HepG2 (cell line): ENCODE data around the gene ZNF264. TPM values are rescaled to one million over a fixed set of nuclear protein-coding genes. Genes with fewer than 3 reads are reported as not detected.

Source experiments
- CHCHD3 ChIP-seq: sonication (generic); formaldehyde crosslinking; IDR thresholded peaks from 2 replicates; pipeline ENCODE4 v1.8.0; 2022; ENCODE audit warnings: mild to moderate bottlenecking, missing genetic modification reagents, moderate library complexity
- DPF2 ChIP-seq: sonication (generic); formaldehyde crosslinking; IDR thresholded peaks from 2 replicates; pipeline ENCODE4 v1.4.0; 2020; ENCODE audit warnings: mild to moderate bottlenecking, low read depth, missing genetic modification reagents, borderline replicate concordance
- FLYWCH1 ChIP-seq: sonication (generic); formaldehyde crosslinking; IDR thresholded peaks from 2 replicates; pipeline ENCODE4 v1.8.1; 2023; ENCODE audit warnings: mild to moderate bottlenecking, missing genetic modification reagents
- HDAC2 ChIP-seq: sonication (generic); formaldehyde crosslinking; IDR thresholded peaks from 2 replicates; pipeline ENCODE4 v1.4.0; 2020; ENCODE audit warnings: missing genetic modification reagents
- HHEX ChIP-seq: IDR thresholded peaks from 2 replicates; pipeline ENCODE4 v1.6.1; 2016; ENCODE audit warnings: control low read depth
- HOXA5 ChIP-seq: sonication (generic); formaldehyde crosslinking; IDR thresholded peaks from 2 replicates; pipeline ENCODE4 v1.4.0; 2020; ENCODE audit warnings: missing genetic modification reagents
- MAFF ChIP-seq: IDR thresholded peaks from 2 replicates; pipeline ENCODE4 v1.6.1; 2011; ENCODE audit warnings: low read depth, low read length, improper control_type of control experiment
- SKI ChIP-seq: fragments of 450-650 bp; IDR thresholded peaks from one replicate; pipeline ENCODE4 v1.6.1; 2018; ENCODE audit warnings: mild to moderate bottlenecking; ENCODE audit not compliant: partially characterized antibody
- SP1 ChIP-seq, 2 experiments: fragments of 450-650 bp in 1 of 2; sonication (generic) in 1 of 2; formaldehyde crosslinking in 1 of 2; IDR thresholded peaks; 2 replicates each; pipeline versions ENCODE4 v1.4.0 to v1.6.1; 2016 to 2020; ENCODE audit warnings: missing genetic modification reagents in 1 of 2
- SRY ChIP-seq: sonication (generic); formaldehyde crosslinking; IDR thresholded peaks from 2 replicates; pipeline ENCODE4 v1.8.0; 2022; ENCODE audit warnings: mild to moderate bottlenecking, missing genetic modification reagents
- SSRP1 ChIP-seq: IDR thresholded peaks from 2 replicates; pipeline ENCODE4 v1.6.1; 2016; ENCODE audit warnings: control low read depth
- SYNCRIP ChIP-seq: fragments of 200-400 bp; formaldehyde crosslinking; IDR thresholded peaks from 2 replicates; pipeline ENCODE4 v1.6.1; 2018; ENCODE audit warnings: mild to moderate bottlenecking, low read depth, low read length; ENCODE audit not compliant: insufficient read depth
- ZBTB7A ChIP-seq: sonication (generic); formaldehyde crosslinking; IDR thresholded peaks from 2 replicates; pipeline ENCODE4 v1.8.0; 2022; ENCODE audit warnings: mild to moderate bottlenecking, missing genetic modification reagents
- ZC3H13 ChIP-seq: sonication (generic); formaldehyde crosslinking; IDR thresholded peaks from 2 replicates; pipeline ENCODE4 v1.8.1; 2023; ENCODE audit warnings: mild to moderate bottlenecking, missing genetic modification reagents, moderate library complexity
- ZFP36L2 ChIP-seq: sonication (generic); formaldehyde crosslinking; IDR thresholded peaks from 2 replicates; pipeline ENCODE4 v1.4.0; 2020; ENCODE audit warnings: missing genetic modification reagents
- ZKSCAN1 ChIP-seq: fragments of 150-350 bp; IDR thresholded peaks from 2 replicates; pipeline ENCODE4 v1.6.1; 2014; ENCODE audit warnings: low read length
- ZNF17 ChIP-seq: sonication (generic); formaldehyde crosslinking; IDR thresholded peaks from 2 replicates; pipeline ENCODE4 v1.5.0; 2020; ENCODE audit warnings: mild to moderate bottlenecking, missing genetic modification reagents
- ZNF296 ChIP-seq: sonication (generic); formaldehyde crosslinking; conservative IDR thresholded peaks from 2 replicates; pipeline ENCODE4 v1.5.0; 2020; ENCODE audit warnings: mild to moderate bottlenecking, missing genetic modification reagents
- ZNF430 ChIP-seq: sonication (generic); formaldehyde crosslinking; IDR thresholded peaks from 2 replicates; pipeline ENCODE4 v1.9.0; 2021; ENCODE audit warnings: mild to moderate bottlenecking, missing genetic modification reagents
- ZNF441 ChIP-seq: sonication (generic); formaldehyde crosslinking; IDR thresholded peaks from 2 replicates; pipeline ENCODE4 v1.7.0; 2021; ENCODE audit warnings: missing genetic modification reagents, borderline replicate concordance
- ZNF614 ChIP-seq: IDR thresholded peaks from 2 replicates; pipeline ENCODE4 v1.6.1; 2018; ENCODE audit warnings: missing biosample characterization, missing genetic modification reagents, inconsistent platforms, borderline replicate concordance
- ZNF615 ChIP-seq: sonication (generic); formaldehyde crosslinking; IDR thresholded peaks from 2 replicates; pipeline ENCODE4 v1.5.0; 2020; ENCODE audit warnings: mild to moderate bottlenecking, missing genetic modification reagents, borderline replicate concordance
- ZNF652 ChIP-seq: IDR thresholded peaks from 2 replicates; pipeline ENCODE4 v1.6.1; 2016; ENCODE audit warnings: low read depth, borderline replicate concordance
- ZNF703 ChIP-seq: sonication (generic); formaldehyde crosslinking; IDR thresholded peaks from 2 replicates; pipeline ENCODE4 v1.5.1; 2020; ENCODE audit warnings: missing genetic modification reagents, mild to moderate bottlenecking, moderate library complexity, borderline replicate concordance
- ZNF746 ChIP-seq: sonication (generic); formaldehyde crosslinking; IDR thresholded peaks from 2 replicates; pipeline ENCODE4 v1.8.0; 2022; ENCODE audit warnings: mild to moderate bottlenecking, missing genetic modification reagents
- ZNF768 ChIP-seq: sonication (generic); formaldehyde crosslinking; IDR thresholded peaks from 2 replicates; pipeline ENCODE4 v1.4.0; 2020; ENCODE audit warnings: missing genetic modification reagents
- ZNF776 ChIP-seq: sonication (generic); formaldehyde crosslinking; IDR thresholded peaks from 2 replicates; pipeline ENCODE4 v1.4.0; 2020; ENCODE audit warnings: mild to moderate bottlenecking, missing genetic modification reagents
- polyA plus RNA-seq, 8 experiments: library from polyadenylated mRNA; depleted of rRNA in 3 of 8; stranded (reverse) in 7 of 8; unstranded in 1 of 8; fragments of >200 nt; fragmentation: Illumina TruSeq in 4 of 8; extraction: Trizol in 4 of 8; gene quantifications; 2 replicates each; pipeline versions ENCODE4 v1.2.1 to v1.2.3, GENCODE V29; 2011 to 2016; ENCODE audit warnings: low read depth in 4 of 8, missing spikeins in 1 of 8, mixed read lengths in 1 of 8; ENCODE audit not compliant: insufficient read depth in 1 of 8
- total RNA-seq, 5 experiments: library from RNA; depleted of rRNA; stranded (reverse); fragments of >200 nt; fragmentation: Illumina TruSeq; extraction: Trizol; gene quantifications; 2 replicates each; pipeline ENCODE4 v1.2.3, GENCODE V29; 2016; ENCODE audit warnings: low read depth in 1 of 5
- TF ChIP-seq, protein P1 (sequence below): sonication (generic); formaldehyde crosslinking; IDR thresholded peaks from 2 replicates; pipeline ENCODE4 v1.4.0; 2020; ENCODE audit warnings: mild to moderate bottlenecking, low read depth, missing genetic modification reagents
- TF ChIP-seq, protein P2 (sequence below): sonication (generic); formaldehyde crosslinking; IDR thresholded peaks from 2 replicates; pipeline ENCODE4 v1.4.0; 2020; ENCODE audit warnings: low read depth, mild to moderate bottlenecking, missing genetic modification reagents
- TF ChIP-seq, protein P3 (sequence below): sonication (generic); formaldehyde crosslinking; IDR thresholded peaks from 2 replicates; pipeline ENCODE4 v1.5.0; 2020; ENCODE audit warnings: missing genetic modification reagents

Gene ZNF264
- total and polyA plus RNA-seq, 2 of the 13 experiments (the other 11 are each of a cell fraction or from before 2014, with no cell fraction given), result 3.5 to 17.6 TPM

DNA sequence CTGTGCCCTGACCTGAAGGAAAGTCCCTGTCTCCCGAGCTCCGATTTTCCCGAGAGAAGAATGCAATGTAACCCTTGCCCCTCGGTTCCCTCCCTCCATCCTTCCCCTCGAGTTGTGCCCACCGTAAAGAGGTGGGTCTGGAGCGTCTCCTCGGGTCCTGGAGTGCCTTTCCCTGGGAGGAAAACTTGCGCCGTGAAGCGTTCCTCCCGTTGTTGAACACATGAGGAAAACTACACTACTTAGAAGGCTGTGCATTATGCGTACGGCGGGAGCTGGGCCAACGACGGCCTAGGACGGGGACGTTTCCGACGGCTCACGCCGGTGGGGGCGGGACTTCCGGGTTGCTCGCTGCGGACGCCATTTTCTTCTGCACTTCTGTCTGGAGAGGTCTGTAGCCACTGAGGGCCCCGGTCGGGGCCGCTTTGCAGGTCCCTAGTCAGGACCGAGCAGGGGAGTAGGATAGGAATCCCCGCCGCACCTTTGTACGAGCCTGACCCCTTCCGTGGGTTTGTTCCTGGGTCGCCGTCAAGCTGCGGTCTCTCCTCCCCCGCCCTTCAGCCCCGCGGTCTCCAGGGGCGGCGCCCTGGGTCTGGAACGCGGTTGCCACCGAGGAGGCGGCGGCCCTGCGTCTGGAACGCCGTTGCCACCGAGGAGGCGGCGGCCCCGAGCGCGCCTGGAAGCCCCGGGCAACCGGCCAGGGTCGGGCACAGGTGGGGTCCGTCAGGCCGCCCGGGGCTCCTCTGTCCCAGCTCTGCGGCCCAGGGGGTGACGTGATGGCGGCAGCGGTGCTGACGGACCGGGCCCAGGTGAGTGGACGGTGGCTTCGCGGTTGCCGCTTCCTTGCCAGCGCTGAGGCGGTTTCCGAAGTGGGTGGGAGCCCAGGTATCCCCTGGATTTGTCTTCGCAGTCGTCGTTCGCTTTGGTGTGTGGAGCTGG, at the start of gene ZNF264 (continued):
- TF ChIP-seq, protein P1, sequence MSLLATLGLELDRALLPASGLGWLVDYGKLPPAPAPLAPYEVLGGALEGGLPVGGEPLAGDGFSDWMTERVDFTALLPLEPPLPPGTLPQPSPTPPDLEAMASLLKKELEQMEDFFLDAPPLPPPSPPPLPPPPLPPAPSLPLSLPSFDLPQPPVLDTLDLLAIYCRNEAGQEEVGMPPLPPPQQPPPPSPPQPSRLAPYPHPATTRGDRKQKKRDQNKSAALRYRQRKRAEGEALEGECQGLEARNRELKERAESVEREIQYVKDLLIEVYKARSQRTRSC (CRISPR knock-in tag), result no peak
- no peak for TF ChIP-seq ZNF17 (CRISPR knock-in tag)
- TF ChIP-seq ZNF768, result peak; percentile 20; the same call in 1 of the 2 replicates
- no peak for TF ChIP-seq ZNF296 (CRISPR knock-in tag)
- no peak for TF ChIP-seq SSRP1
- no peak for TF ChIP-seq ZKSCAN1
- TF ChIP-seq FLYWCH1, result no peak
- peak; percentile 48; the same call in 1 of the 2 replicates for TF ChIP-seq ZNF430 (CRISPR knock-in tag)
- TF ChIP-seq HDAC2 (CRISPR knock-in tag), result peak; percentile 50
- TF ChIP-seq, protein P2, sequence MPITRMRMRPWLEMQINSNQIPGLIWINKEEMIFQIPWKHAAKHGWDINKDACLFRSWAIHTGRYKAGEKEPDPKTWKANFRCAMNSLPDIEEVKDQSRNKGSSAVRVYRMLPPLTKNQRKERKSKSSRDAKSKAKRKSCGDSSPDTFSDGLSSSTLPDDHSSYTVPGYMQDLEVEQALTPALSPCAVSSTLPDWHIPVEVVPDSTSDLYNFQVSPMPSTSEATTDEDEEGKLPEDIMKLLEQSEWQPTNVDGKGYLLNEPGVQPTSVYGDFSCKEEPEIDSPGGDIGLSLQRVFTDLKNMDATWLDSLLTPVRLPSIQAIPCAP, result no peak
- TF ChIP-seq SP1 (IDR thresholded peaks at IDR 0.05), result no peak
- 0 out of 2 replicates have a peak, but pooled peaks have one; percentile 58 for TF ChIP-seq SP1 (CRISPR knock-in tag; IDR thresholded peaks at IDR 0.05)
- no peak for TF ChIP-seq ZNF652
- TF ChIP-seq DPF2 (CRISPR knock-in tag), result no peak
- TF ChIP-seq, protein P3, sequence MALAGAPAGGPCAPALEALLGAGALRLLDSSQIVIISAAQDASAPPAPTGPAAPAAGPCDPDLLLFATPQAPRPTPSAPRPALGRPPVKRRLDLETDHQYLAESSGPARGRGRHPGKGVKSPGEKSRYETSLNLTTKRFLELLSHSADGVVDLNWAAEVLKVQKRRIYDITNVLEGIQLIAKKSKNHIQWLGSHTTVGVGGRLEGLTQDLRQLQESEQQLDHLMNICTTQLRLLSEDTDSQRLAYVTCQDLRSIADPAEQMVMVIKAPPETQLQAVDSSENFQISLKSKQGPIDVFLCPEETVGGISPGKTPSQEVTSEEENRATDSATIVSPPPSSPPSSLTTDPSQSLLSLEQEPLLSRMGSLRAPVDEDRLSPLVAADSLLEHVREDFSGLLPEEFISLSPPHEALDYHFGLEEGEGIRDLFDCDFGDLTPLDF (CRISPR knock-in tag), result no peak
- no peak for TF ChIP-seq ZNF703 (CRISPR knock-in tag)
- TF ChIP-seq HHEX, result no peak
- TF ChIP-seq SRY, result peak; percentile 89; the same call in 1 of the 2 replicates
- no peak; the same call in 1 of the 2 replicates for TF ChIP-seq ZBTB7A
- 0 out of 2 replicates have a peak, but pooled peaks have one; percentile 49 for TF ChIP-seq ZNF614
- TF ChIP-seq SKI, result peak; percentile 60
- no peak; the same call in 1 of the 2 replicates for TF ChIP-seq ZNF746 (CRISPR knock-in tag)
- TF ChIP-seq HOXA5, result 0 out of 2 replicates have a peak, but pooled peaks have one; percentile 73
- TF ChIP-seq MAFF, result no peak
- no peak for TF ChIP-seq CHCHD3 (CRISPR knock-in tag)
- peak; percentile 84; the same call in 1 of the 2 replicates for TF ChIP-seq ZNF776 (CRISPR knock-in tag)
- no peak; the same call in 1 of the 2 replicates for TF ChIP-seq ZC3H13 (CRISPR knock-in tag)
- TF ChIP-seq ZNF615 (CRISPR knock-in tag), result no peak
- TF ChIP-seq SYNCRIP, result no peak
- TF ChIP-seq ZNF441 (CRISPR knock-in tag), result peak; percentile 20; the same call in 1 of the 2 replicates
- no peak for TF ChIP-seq ZFP36L2
